ENCODE results near the gene MYCL. TPM values are rescaled to one million over a fixed set of nuclear protein-coding genes. Genes with fewer than 3 reads are reported as not detected.

The MYCL gene
- total and polyA plus RNA-seq, 2 of the 8 experiments (the other 6 are each of a cell fraction or from before 2014, with no cell fraction given): 20.3 to 28.8 TPM

DNA sequence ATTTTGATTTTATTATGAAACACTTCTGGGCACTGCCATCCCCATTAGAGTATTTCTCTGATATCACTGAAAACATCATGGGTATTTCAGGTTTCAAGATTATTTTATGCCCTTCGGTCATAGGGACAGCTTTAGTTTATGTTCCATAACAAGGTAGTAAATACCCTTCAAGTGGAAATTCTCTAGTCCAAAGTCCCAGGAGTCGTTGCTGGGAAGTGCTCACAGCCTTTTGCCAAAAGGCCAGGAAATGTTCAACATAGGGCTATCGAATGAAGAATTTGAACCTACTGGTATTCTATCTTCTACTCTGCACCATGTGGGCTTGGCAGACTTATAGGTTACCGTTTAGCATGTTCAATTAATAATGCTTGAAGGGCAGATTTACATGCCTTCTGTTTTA, 45.5 kb upstream of the MYCL start:
- 91% methylated on average over 4 of the region's 4 CpGs; no CpG with 5 or more reads in 1 of the 2 experiments for WGBS, 2 experiments (ENCODE audit: extremely low coverage in 1 of 2, insufficient coverage in 1 of 2, insufficient read length in 1 of 2, insufficient replicate concordance in 2 of 2, low coverage in 1 of 2, low lambda C conversion rate in 2 of 2, missing lambda C conversion rate in 1 of 2)
- H2BK120ac ChIP-seq (replicated peaks; ENCODE audit: low read depth, low read length): no peak overlapping the region
- no peaks in the 10 kb centered on the region for H3K9me3 ChIP-seq (ENCODE audit: insufficient read depth in 2 of 2, low read depth in 1 of 2, low read length in 1 of 2)
- no peak overlapping the region for H3K4me2 ChIP-seq (ENCODE audit: insufficient read depth in 1 of 2, low read depth in 2 of 2, low read length in 2 of 2)
- no peaks in the 10 kb centered on the region for H3K23me2 ChIP-seq (ENCODE audit: low read depth, low read length)
- H2AK5ac ChIP-seq (ENCODE audit: low read depth, low read length): no peak overlapping the region
- no peak for DNase-seq (ENCODE audit: low read depth in 1 of 2, low spot score in 2 of 2)
- ChIA-PET CTCF (ENCODE audit: partially characterized antibody) (interaction anchor here (0.6 to 1.4 kb wide), 7 partner anchors 11 to 246 kb away, joined by 3 to 5 read pairs (median 3); no protein-coding TSS in a partner anchor), POLR2A (ENCODE audit: partially characterized antibody) (no interaction called here)
- no peak overlapping the region for H3K9ac ChIP-seq (replicated peaks in 1 of 4; ENCODE audit: extremely low read depth in 1 of 4, low read depth in 3 of 4, low read length in 3 of 4)
- no peak overlapping the region for H2BK12ac ChIP-seq (ENCODE audit: low read depth, low read length)
- no peak overlapping the region for H3K27ac ChIP-seq (ENCODE audit: low read depth, low read length)
- peaks cover 0 to 6% (median 1%) of the 10 kb centered on the region in 4 experiments; a peak in 2 of 7 replicates for H3K4me1 ChIP-seq (replicated peaks in 1 of 4; ENCODE audit: control insufficient read depth in 3 of 4, insufficient read depth in 4 of 4, low read length in 3 of 4)
- no peak overlapping the region for H4K8ac ChIP-seq (ENCODE audit: extremely low read depth, insufficient read depth, low read length)
- H4K91ac ChIP-seq (replicated peaks; ENCODE audit: insufficient read length, low read length): no peak overlapping the region
- H2BK15ac ChIP-seq (ENCODE audit: low read length): no peak overlapping the region
- no peak overlapping the region for H2BK5ac ChIP-seq (ENCODE audit: low read depth, low read length)
- H4K5ac ChIP-seq (ENCODE audit: insufficient read length, low read depth, low read length): no peak overlapping the region
- H3K79me2 ChIP-seq (ENCODE audit: control insufficient read depth in 1 of 2, insufficient read depth in 2 of 2, low read length in 2 of 2): no peaks in the 10 kb centered on the region
- H3K56ac ChIP-seq (replicated peaks; ENCODE audit: insufficient read length, low read depth, low read length): no peak overlapping the region
- no peaks in the 10 kb centered on the region for H3K79me1 ChIP-seq (ENCODE audit: low read depth, low read length)
- H3K36me3 ChIP-seq (ENCODE audit: control insufficient read depth in 2 of 4, insufficient read depth in 4 of 4, low read length in 3 of 4): no peaks in the 10 kb centered on the region
- H3K23ac ChIP-seq (ENCODE audit: insufficient read length): no peak overlapping the region
- H3K27me3 ChIP-seq (replicated peaks in 1 of 4; ENCODE audit: control insufficient read depth in 3 of 4, extremely low read depth in 1 of 4, insufficient read depth in 3 of 4, low read length in 3 of 4): no peaks in the 10 kb centered on the region
- no peak overlapping the region for H3K18ac ChIP-seq (ENCODE audit: extremely low read depth, low read length)
- H3K4ac ChIP-seq (replicated peaks; ENCODE audit: insufficient read length, low read depth, low read length): no peak overlapping the region
- no peak overlapping the region for H2AFZ ChIP-seq (ENCODE audit: low read length)
- no peak overlapping the region for H3K14ac ChIP-seq (ENCODE audit: insufficient read length)
- H4K20me1 ChIP-seq (replicated peaks in 1 of 2; ENCODE audit: control insufficient read depth in 1 of 2, insufficient read depth in 2 of 2, low read length in 2 of 2): no peaks in the 10 kb centered on the region
- no peak overlapping the region for H2BK20ac ChIP-seq (ENCODE audit: low read length)
- no peak overlapping the region for H3K4me3 ChIP-seq (ENCODE audit: extremely low read depth in 1 of 4, insufficient read depth in 2 of 4, low read depth in 3 of 4, low read length in 4 of 4)
- no peak for FAIRE-seq
- TF ChIP-seq, protein P1, sequence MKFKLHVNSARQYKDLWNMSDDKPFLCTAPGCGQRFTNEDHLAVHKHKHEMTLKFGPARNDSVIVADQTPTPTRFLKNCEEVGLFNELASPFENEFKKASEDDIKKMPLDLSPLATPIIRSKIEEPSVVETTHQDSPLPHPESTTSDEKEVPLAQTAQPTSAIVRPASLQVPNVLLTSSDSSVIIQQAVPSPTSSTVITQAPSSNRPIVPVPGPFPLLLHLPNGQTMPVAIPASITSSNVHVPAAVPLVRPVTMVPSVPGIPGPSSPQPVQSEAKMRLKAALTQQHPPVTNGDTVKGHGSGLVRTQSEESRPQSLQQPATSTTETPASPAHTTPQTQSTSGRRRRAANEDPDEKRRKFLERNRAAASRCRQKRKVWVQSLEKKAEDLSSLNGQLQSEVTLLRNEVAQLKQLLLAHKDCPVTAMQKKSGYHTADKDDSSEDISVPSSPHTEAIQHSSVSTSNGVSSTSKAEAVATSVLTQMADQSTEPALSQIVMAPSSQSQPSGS (IDR thresholded peaks at IDR 0.05; ENCODE audit: low read length): no peak
- no peak for TF ChIP-seq SP2 (IDR thresholded peaks at IDR 0.05; ENCODE audit: low read length)
- TF ChIP-seq, protein P2, sequence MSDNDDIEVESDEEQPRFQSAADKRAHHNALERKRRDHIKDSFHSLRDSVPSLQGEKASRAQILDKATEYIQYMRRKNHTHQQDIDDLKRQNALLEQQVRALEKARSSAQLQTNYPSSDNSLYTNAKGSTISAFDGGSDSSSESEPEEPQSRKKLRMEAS (IDR thresholded peaks at IDR 0.05): no peak
- no peak for TF ChIP-seq FOSL1 (IDR thresholded peaks at IDR 0.05; ENCODE audit: insufficient read depth, low read depth, low read length)
- TF ChIP-seq SIRT6 (IDR thresholded peaks at IDR 0.05; ENCODE audit: low read length): no peak
- no peak for TF ChIP-seq CTBP2 (IDR thresholded peaks at IDR 0.05; ENCODE audit: borderline replicate concordance, insufficient read depth, insufficient read length, low read length)
- no peak for TF ChIP-seq POLR2A (IDR thresholded peaks at IDR 0.05; ENCODE audit: control extremely low read depth in 1 of 2, low read depth in 2 of 2, low read length in 2 of 2)
- TF ChIP-seq GABPA (IDR thresholded peaks at IDR 0.05; ENCODE audit: borderline replicate concordance, insufficient read depth, low read length): no peak
- TF ChIP-seq SP4 (IDR thresholded peaks at IDR 0.05; ENCODE audit: low read length): no peak
- no peak for TF ChIP-seq HDAC6 (IDR thresholded peaks at IDR 0.05; ENCODE audit: low read depth, low read length)
- TF ChIP-seq SAP30 (IDR thresholded peaks at IDR 0.05; ENCODE audit: insufficient read depth, insufficient replicate concordance, low read length): no peak
- no peak for TF ChIP-seq ZNF274 (IDR thresholded peaks at IDR 0.05; ENCODE audit: borderline replicate concordance, extremely low read depth, low read length)
- TF ChIP-seq MAFK (IDR thresholded peaks at IDR 0.05; ENCODE audit: low read depth, low read length): no peak

All from H1 (cell line).